ENCODE results near the gene CT45A5.
"Not testable (repeated sequence)": the region's sequence is repeated elsewhere in the genome, so short reads cannot be mapped to it uniquely, and the experiment has no call there.

DNA sequence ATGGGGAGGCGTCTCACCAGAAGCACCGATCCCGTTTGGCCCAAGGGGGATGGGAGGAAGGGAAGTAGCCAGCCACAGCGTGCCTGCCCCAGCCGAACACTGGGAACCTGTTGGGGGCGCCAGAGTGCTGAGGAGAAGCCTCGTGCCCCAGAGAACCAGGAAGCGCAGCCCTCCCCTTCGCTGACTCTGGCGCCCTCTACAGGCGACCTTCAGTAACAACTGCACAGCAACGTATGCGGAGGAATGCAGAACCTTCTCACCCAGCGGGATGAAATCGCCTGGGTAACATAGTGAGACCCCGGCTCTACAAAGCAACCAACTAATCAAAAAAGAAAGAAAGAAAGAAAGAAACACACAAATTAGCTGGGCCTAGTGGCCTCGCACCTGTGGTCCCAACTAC is 34.6 kb upstream of the CT45A5 start, which contains the start of gene CT45A2:
- TF ChIP-seq, protein P1, sequence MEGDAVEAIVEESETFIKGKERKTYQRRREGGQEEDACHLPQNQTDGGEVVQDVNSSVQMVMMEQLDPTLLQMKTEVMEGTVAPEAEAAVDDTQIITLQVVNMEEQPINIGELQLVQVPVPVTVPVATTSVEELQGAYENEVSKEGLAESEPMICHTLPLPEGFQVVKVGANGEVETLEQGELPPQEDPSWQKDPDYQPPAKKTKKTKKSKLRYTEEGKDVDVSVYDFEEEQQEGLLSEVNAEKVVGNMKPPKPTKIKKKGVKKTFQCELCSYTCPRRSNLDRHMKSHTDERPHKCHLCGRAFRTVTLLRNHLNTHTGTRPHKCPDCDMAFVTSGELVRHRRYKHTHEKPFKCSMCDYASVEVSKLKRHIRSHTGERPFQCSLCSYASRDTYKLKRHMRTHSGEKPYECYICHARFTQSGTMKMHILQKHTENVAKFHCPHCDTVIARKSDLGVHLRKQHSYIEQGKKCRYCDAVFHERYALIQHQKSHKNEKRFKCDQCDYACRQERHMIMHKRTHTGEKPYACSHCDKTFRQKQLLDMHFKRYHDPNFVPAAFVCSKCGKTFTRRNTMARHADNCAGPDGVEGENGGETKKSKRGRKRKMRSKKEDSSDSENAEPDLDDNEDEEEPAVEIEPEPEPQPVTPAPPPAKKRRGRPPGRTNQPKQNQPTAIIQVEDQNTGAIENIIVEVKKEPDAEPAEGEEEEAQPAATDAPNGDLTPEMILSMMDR (IDR thresholded peaks at IDR 0.05; ENCODE audit: poor library complexity, severe bottlenecking) = not testable (repeated sequence)
- TF ChIP-seq EZH2 (IDR thresholded peaks at IDR 0.05; ENCODE audit: borderline replicate concordance, insufficient read depth, low read length, poor library complexity, severe bottlenecking); TAF1 (IDR thresholded peaks at IDR 0.05; ENCODE audit: low read depth); MXI1 (conservative IDR thresholded peaks at IDR 0.05; ENCODE audit: poor library complexity, severe bottlenecking); POLR2AphosphoS5 (IDR thresholded peaks at IDR 0.05); EP300 (conservative IDR thresholded peaks at IDR 0.05; ENCODE audit: poor library complexity, severe bottlenecking); RAD21 (conservative IDR thresholded peaks at IDR 0.05): not testable (repeated sequence)
